HG03139 (cell line): ENCODE data around the gene PIP5KL1.
"Not testable (repeated sequence)": the region's sequence is repeated elsewhere in the genome, so short reads cannot be mapped to it uniquely, and the experiment has no call there.

Source experiments
- ATAC-seq: cut with Tn5 transposase; IDR thresholded peaks from one replicate; pipeline ENCODE4 v1.9.1; 2021; ENCODE audit not compliant: unreplicated experiment

PIP5KL1 gene

GRCh38 chr9:127896395-127897192 is 34.0 kb downstream of the PIP5KL1 start:
- no peak for ATAC-seq

GRCh38 chr9:127895811-127896210 is 34.8 kb downstream of the PIP5KL1 start:
- no peak for ATAC-seq

- no peak for ATAC-seq
These were observed 37.2 kb downstream of the PIP5KL1 start for GRCh38 chr9:127893392-127893791.

GRCh38 chr9:127892831-127893230 is 37.7 kb downstream of the PIP5KL1 start:
- no peak for ATAC-seq

GRCh38 chr9:127890053-127890452 is 40.5 kb downstream of the PIP5KL1 start:
- no peak for ATAC-seq

GRCh38 chr9:127887792-127888191 is 42.8 kb downstream of the PIP5KL1 start:
- ATAC-seq = no peak

GRCh38 chr9:127886401-127886972 is 44.1 kb downstream of the PIP5KL1 start:
- ATAC-seq = no peak

- no peak for ATAC-seq
These were observed 44.9 kb downstream of the PIP5KL1 start for GRCh38 chr9:127885508-127886281.

GRCh38 chr9:127884976-127885490 is 45.5 kb downstream of the PIP5KL1 start:
- no peak for ATAC-seq

GRCh38 chr9:127884427-127884911 is 46.1 kb downstream of the PIP5KL1 start:
- ATAC-seq = no peak

- no peak for ATAC-seq
These were observed 46.6 kb downstream of the PIP5KL1 start for GRCh38 chr9:127883959-127884358.

- ATAC-seq = not testable (repeated sequence)
These were observed 48.9 kb downstream of the PIP5KL1 start for GRCh38 chr9:127881715-127882114.

- no peak for ATAC-seq
These were observed 50.4 kb downstream of the PIP5KL1 start for GRCh38 chr9:127880143-127880542.

- ATAC-seq = no peak
These were observed 51.8 kb downstream of the PIP5KL1 start for GRCh38 chr9:127878652-127879390.

- no peak for ATAC-seq
These were observed 52.5 kb downstream of the PIP5KL1 start for GRCh38 chr9:127878001-127878651.

GRCh38 chr9:127877566-127877998 is 53.0 kb downstream of the PIP5KL1 start, which contains the start of gene AK1:
AK1 (minus strand) TSS chr9:127877675; CDS start chr9:127874617, 3,058 bp downstream.
- ATAC-seq = no peak

GRCh38 chr9:127876764-127877562 is 53.6 kb downstream of the PIP5KL1 start:
- no peak for ATAC-seq

- ATAC-seq = no peak
These were observed 54.4 kb downstream of the PIP5KL1 start for GRCh38 chr9:127876026-127876763.
